ENCODE results near the gene LSMEM2. TPM values are rescaled to one million over a fixed set of nuclear protein-coding genes. Genes with fewer than 3 reads are reported as not detected.

Gene LSMEM2
- total and polyA plus RNA-seq, 9 of the 15 experiments (the other 6 are each of a cell fraction or from before 2014, with no cell fraction given) = not detected

DNA sequence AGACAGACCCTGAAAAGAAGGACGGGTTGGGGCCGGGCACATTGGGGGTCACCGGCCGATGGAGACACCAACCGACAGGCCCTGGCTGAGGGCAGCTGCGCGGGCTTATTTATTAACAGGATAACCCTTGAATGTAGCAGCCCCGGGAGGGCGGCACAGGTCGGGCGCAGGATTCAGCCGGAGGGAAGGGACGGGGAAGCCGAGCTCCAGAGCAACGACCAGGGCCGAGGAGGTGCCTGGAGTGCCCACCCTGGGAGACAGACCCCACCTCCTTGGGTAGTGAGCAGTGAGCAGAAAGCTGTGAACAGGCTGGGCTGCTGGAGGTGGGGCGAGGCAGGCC, 2.2 kb upstream of the LSMEM2 start:
- Histone ChIP-seq H3K4me2 (ENCODE audit: insufficient read depth, low read length) (no peak overlapping the region), H3K9me3 (replicated peaks; ENCODE audit: control insufficient read depth, insufficient read depth, low read depth, low read length) (no peaks in the 10 kb centered on the region), H3K4me1 (replicated peaks in 1 of 2; ENCODE audit: control insufficient read depth in 2 of 2, insufficient read depth in 2 of 2, low read length in 2 of 2) (peaks cover 4 to 34% of the 10 kb centered on the region in 2 experiments; a peak in 3 of 5 replicates), H3K27me3 (ENCODE audit: control insufficient read depth in 2 of 2, insufficient read depth in 2 of 2, low read length in 2 of 2) (no peaks in the 10 kb centered on the region), H3K36me3 (ENCODE audit: control insufficient read depth, insufficient read depth, low read length) (no peaks in the 10 kb centered on the region), H3K4me3 (no peak overlapping the region), H4K20me1 (replicated peaks; ENCODE audit: control insufficient read depth, insufficient read depth, low read length) (no peaks in the 10 kb centered on the region), H2AFZ (ENCODE audit: low read depth, low read length) (no peak overlapping the region), H3K27ac (ENCODE audit: extremely low read depth, low read depth, low read length) (no peak overlapping the region), H3K79me2 (ENCODE audit: control insufficient read depth, insufficient read depth, low read length) (no peaks in the 10 kb centered on the region), H3K9ac (ENCODE audit: insufficient read depth in 1 of 2, low read depth in 2 of 2, low read length in 2 of 2) (no peak overlapping the region), H3K9me1 (ENCODE audit: control insufficient read depth, insufficient read depth, low read length) (no peaks in the 10 kb centered on the region)
- ChIA-PET POLR2A (no interaction called here), CTCF (ENCODE audit: low intra/inter-chr PET ratio) (no interaction called here)
- intact Hi-C loops (cut with micrococcal nuclease) (no loop called here), in situ Hi-C loops (cut with MboI) (no loop called here)
- no TSS peak for BruUV-seq (replicated peaks)
- DNase-seq (ENCODE audit: extremely low read depth in 1 of 4, low spot score in 3 of 4) = no peak
- FAIRE-seq = no peak
- no peak for ATAC-seq
- 73% methylated on average over 9 of the region's 17 CpGs for WGBS (ENCODE audit: insufficient coverage, low coverage, missing lambda C conversion rate)
- TF ChIP-seq, protein P1, sequence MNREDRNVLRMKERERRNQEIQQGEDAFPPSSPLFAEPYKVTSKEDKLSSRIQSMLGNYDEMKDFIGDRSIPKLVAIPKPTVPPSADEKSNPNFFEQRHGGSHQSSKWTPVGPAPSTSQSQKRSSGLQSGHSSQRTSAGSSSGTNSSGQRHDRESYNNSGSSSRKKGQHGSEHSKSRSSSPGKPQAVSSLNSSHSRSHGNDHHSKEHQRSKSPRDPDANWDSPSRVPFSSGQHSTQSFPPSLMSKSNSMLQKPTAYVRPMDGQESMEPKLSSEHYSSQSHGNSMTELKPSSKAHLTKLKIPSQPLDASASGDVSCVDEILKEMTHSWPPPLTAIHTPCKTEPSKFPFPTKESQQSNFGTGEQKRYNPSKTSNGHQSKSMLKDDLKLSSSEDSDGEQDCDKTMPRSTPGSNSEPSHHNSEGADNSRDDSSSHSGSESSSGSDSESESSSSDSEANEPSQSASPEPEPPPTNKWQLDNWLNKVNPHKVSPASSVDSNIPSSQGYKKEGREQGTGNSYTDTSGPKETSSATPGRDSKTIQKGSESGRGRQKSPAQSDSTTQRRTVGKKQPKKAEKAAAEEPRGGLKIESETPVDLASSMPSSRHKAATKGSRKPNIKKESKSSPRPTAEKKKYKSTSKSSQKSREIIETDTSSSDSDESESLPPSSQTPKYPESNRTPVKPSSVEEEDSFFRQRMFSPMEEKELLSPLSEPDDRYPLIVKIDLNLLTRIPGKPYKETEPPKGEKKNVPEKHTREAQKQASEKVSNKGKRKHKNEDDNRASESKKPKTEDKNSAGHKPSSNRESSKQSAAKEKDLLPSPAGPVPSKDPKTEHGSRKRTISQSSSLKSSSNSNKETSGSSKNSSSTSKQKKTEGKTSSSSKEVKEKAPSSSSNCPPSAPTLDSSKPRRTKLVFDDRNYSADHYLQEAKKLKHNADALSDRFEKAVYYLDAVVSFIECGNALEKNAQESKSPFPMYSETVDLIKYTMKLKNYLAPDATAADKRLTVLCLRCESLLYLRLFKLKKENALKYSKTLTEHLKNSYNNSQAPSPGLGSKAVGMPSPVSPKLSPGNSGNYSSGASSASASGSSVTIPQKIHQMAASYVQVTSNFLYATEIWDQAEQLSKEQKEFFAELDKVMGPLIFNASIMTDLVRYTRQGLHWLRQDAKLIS (CRISPR knock-in tag; IDR thresholded peaks at IDR 0.05) = no peak
- TF ChIP-seq ZBTB8A (IDR thresholded peaks at IDR 0.05; ENCODE audit: partially characterized antibody) (no peak), ZNF75A (CRISPR knock-in tag; IDR thresholded peaks at IDR 0.05) (no peak), POLR2AphosphoS2 (IDR thresholded peaks at IDR 0.05; ENCODE audit: low read length) (no peak), POLR3G (IDR thresholded peaks at IDR 0.05; ENCODE audit: extremely low read depth, insufficient read length, insufficient replicate concordance) (no peak), CSDE1 (IDR thresholded peaks at IDR 0.05) (no peak), ZNF583 (CRISPR knock-in tag; IDR thresholded peaks at IDR 0.05) (no peak), HDAC3 (IDR thresholded peaks at IDR 0.05; ENCODE audit: borderline replicate concordance, partially characterized antibody) (no peak), SMARCA5 (IDR thresholded peaks at IDR 0.05) (no peak), SMAD2 (IDR thresholded peaks at IDR 0.05; ENCODE audit: low read depth, low read length) (no peak)
- TF ChIP-seq, protein P2, sequence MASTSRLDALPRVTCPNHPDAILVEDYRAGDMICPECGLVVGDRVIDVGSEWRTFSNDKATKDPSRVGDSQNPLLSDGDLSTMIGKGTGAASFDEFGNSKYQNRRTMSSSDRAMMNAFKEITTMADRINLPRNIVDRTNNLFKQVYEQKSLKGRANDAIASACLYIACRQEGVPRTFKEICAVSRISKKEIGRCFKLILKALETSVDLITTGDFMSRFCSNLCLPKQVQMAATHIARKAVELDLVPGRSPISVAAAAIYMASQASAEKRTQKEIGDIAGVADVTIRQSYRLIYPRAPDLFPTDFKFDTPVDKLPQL (IDR thresholded peaks at IDR 0.05; ENCODE audit: extremely low read depth, insufficient read length) = no peak
- TF ChIP-seq, protein P3, sequence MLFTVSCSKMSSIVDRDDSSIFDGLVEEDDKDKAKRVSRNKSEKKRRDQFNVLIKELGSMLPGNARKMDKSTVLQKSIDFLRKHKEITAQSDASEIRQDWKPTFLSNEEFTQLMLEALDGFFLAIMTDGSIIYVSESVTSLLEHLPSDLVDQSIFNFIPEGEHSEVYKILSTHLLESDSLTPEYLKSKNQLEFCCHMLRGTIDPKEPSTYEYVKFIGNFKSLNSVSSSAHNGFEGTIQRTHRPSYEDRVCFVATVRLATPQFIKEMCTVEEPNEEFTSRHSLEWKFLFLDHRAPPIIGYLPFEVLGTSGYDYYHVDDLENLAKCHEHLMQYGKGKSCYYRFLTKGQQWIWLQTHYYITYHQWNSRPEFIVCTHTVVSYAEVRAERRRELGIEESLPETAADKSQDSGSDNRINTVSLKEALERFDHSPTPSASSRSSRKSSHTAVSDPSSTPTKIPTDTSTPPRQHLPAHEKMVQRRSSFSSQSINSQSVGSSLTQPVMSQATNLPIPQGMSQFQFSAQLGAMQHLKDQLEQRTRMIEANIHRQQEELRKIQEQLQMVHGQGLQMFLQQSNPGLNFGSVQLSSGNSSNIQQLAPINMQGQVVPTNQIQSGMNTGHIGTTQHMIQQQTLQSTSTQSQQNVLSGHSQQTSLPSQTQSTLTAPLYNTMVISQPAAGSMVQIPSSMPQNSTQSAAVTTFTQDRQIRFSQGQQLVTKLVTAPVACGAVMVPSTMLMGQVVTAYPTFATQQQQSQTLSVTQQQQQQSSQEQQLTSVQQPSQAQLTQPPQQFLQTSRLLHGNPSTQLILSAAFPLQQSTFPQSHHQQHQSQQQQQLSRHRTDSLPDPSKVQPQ (CRISPR knock-in tag; IDR thresholded peaks at IDR 0.05; ENCODE audit: borderline replicate concordance) = no peak
